Dermis lymphatic vessel endothelial cell (primary cell): ENCODE measurements around the gene RBM5. TPM values are rescaled to one million over a fixed set of nuclear protein-coding genes. Genes with fewer than 3 reads are reported as not detected.

Source experiments
- total RNA-seq: library from RNA; depleted of rRNA; stranded (reverse); fragments of >200 nt; gene quantifications from 2 replicates; pipeline ENCODE4 v1.2.1, GENCODE V29; 2014

RBM5 gene
- total RNA-seq = 127 and 181 TPM in 2 replicates

GRCh38 chr3:50088725-50089608 lies at the start of gene RBM5:
Gene RBM5 (plus strand): TSS chr3:50088919. CDS start chr3:50090435, 1,516 bp downstream.

GRCh38 chr3:50154840-50155490 lies 66.2 kb downstream of the RBM5 start, which contains the start of gene SEMA3F:
Gene SEMA3F (plus strand): TSS chr3:50155324. CDS start chr3:50159623, 4,299 bp downstream.

Other genes starting within 250 kb of the RBM5 start
- gene TRAIP, start 232.4 kb upstream of the RBM5 start, total RNA-seq = 1.1 and 1.2 TPM in 2 replicates
- not detected in 2 replicates for gene CAMKV, start 219.0 kb upstream of the RBM5 start, total RNA-seq
- 0.11 and 0.52 TPM in 2 replicates for gene MST1R, start 185.0 kb upstream of the RBM5 start, total RNA-seq
- 4.0 and 7.6 TPM in 2 replicates for gene MON1A, start 159.1 kb upstream of the RBM5 start, total RNA-seq
- gene RBM6, start 148.8 kb upstream of the RBM5 start, total RNA-seq = 29.2 and 34.6 TPM in 2 replicates
- 13.5 and 14.2 TPM in 2 replicates for gene SEMA3F, start 66.4 kb downstream of the RBM5 start, total RNA-seq
- gene GNAT1, start 102.7 kb downstream of the RBM5 start, total RNA-seq = not detected in 2 replicates
- under 0.01 and 0.17 TPM in 2 replicates for gene SLC38A3, start 116.4 kb downstream of the RBM5 start, total RNA-seq
- gene GNAI2, start 147.3 kb downstream of the RBM5 start, total RNA-seq = 332 and 397 TPM in 2 replicates
- 0.54 and 0.86 TPM in 2 replicates for gene SEMA3B, start 180.2 kb downstream of the RBM5 start, total RNA-seq
- gene LSMEM2, start 190.2 kb downstream of the RBM5 start, total RNA-seq = not detected in 2 replicates
- 78.2 and 93.9 TPM in 2 replicates for gene IFRD2, start 203.5 kb downstream of the RBM5 start, total RNA-seq
- gene HYAL3, start 210.5 kb downstream of the RBM5 start, total RNA-seq = 15.0 and 19.0 TPM in 2 replicates
- gene NAA80, start 210.5 kb downstream of the RBM5 start, total RNA-seq = 3.7 and 5.1 TPM in 2 replicates
- 6.4 and 7.6 TPM in 2 replicates for gene HYAL1, start 214.7 kb downstream of the RBM5 start, total RNA-seq
- gene HYAL2, start 233.8 kb downstream of the RBM5 start, total RNA-seq = 413 and 447 TPM in 2 replicates
- 20.5 and 23.8 TPM in 2 replicates for gene TUSC2, start 239.3 kb downstream of the RBM5 start, total RNA-seq